Thoracic aorta (tissue), 2 donors: Measurements from ENCODE around the gene CGGBP1. TPM values are rescaled to one million over a fixed set of nuclear protein-coding genes. Genes with fewer than 3 reads are reported as not detected.

Experiments used
- ATAC-seq: fragments of 150-250 bp; one replicate; pipeline ENCODE4 v1.8.0; 2017; ENCODE audit warnings: low read depth; ENCODE audit not compliant: insufficient number of reproducible peaks, low FRiP score
- DNase-seq: peaks from one replicate; pipeline ENCODE4 v3.0.0-alpha.2; 2020; ENCODE audit warnings: low spot score
- H3K27ac ChIP-seq, 2 donors: fragments of 200-600 bp; sonication (generic); 1 replicate in 1 of 2; 2 replicates in 1 of 2; pipeline ENCODE4 v1.5.1; 2016; ENCODE audit warnings: mild to moderate bottlenecking in 2 of 2, moderate library complexity in 2 of 2
- H3K27me3 ChIP-seq: fragments of 200-600 bp; sonication (generic); replicated peaks from 2 replicates; pipeline ENCODE4 v1.6.0; 2016; ENCODE audit warnings: mild to moderate bottlenecking; ENCODE audit not compliant: insufficient read depth
- H3K36me3 ChIP-seq: fragments of 200-600 bp; sonication (generic); one replicate; pipeline ENCODE4 v1.5.1; 2016
- H3K4me1 ChIP-seq, 2 donors: fragments of 200-600 bp; sonication (generic); 1 replicate in 1 of 2; 2 replicates in 1 of 2; pipeline versions ENCODE4 v1.5.1 to v1.6.0; 2016; ENCODE audit warnings: low read depth in 2 of 2, mild to moderate bottlenecking in 1 of 2; ENCODE audit not compliant: control insufficient read depth in 1 of 2
- H3K4me3 ChIP-seq: fragments of 200-600 bp; sonication (generic); 2 replicates; pipeline ENCODE4 v1.5.1; 2016; ENCODE audit warnings: mild to moderate bottlenecking
- H3K9me3 ChIP-seq: fragments of 200-600 bp; sonication (generic); 2 replicates; pipeline ENCODE4 v1.5.1; 2016
- total RNA-seq, 2 donors: library from RNA; depleted of rRNA; stranded (reverse); fragments of >200 nt; gene quantifications; one replicate each; pipeline versions ENCODE4 v1.1.0 to v1.2.3, GENCODE V29; 2016
- TF ChIP-seq, protein P1 (sequence below): fragments of 200-600 bp; sonication (generic); IDR thresholded peaks from one replicate; pipeline ENCODE4 v1.5.1; 2019; ENCODE audit warnings: antibody characterized with exemption

Gene CGGBP1
- total RNA-seq, 2 donors from 2014 or later, result 52.7 to 83.8 TPM

DNA sequence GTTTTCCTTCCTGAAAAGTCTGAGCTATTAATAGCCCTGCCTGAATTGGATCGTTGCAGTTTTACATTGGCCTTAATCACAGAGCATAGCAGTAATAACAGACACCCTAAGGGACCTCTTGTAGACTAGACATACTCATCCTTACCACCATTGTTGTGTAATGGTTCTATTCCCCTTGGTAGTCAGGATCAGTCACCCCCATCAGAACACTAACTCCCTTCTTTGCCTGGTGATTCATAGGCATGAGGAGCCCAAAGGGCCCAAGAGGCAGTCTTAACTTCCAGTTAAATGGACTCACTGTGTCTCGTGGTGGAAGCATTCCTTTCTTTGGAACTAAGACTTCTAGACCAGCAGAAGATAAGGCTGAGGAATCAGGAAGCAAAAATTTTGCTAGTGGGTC is 20.2 kb downstream of the CGGBP1 start:
- no peak overlapping the region for H3K4me3 ChIP-seq
- H3K9me3 ChIP-seq, result no peaks in the 10 kb centered on the region
- DNase-seq, result no peak
- H3K27ac ChIP-seq, result no peak overlapping the region
- TF ChIP-seq, protein P1, sequence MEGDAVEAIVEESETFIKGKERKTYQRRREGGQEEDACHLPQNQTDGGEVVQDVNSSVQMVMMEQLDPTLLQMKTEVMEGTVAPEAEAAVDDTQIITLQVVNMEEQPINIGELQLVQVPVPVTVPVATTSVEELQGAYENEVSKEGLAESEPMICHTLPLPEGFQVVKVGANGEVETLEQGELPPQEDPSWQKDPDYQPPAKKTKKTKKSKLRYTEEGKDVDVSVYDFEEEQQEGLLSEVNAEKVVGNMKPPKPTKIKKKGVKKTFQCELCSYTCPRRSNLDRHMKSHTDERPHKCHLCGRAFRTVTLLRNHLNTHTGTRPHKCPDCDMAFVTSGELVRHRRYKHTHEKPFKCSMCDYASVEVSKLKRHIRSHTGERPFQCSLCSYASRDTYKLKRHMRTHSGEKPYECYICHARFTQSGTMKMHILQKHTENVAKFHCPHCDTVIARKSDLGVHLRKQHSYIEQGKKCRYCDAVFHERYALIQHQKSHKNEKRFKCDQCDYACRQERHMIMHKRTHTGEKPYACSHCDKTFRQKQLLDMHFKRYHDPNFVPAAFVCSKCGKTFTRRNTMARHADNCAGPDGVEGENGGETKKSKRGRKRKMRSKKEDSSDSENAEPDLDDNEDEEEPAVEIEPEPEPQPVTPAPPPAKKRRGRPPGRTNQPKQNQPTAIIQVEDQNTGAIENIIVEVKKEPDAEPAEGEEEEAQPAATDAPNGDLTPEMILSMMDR, result no peak
- no peak for ATAC-seq
- H3K36me3 ChIP-seq, result no peaks in the 10 kb centered on the region
- H3K27me3 ChIP-seq, result no peaks in the 10 kb centered on the region
- H3K4me1 ChIP-seq, result peaks cover 0 to 9% of the 10 kb centered on the region in 2 donors

DNA sequence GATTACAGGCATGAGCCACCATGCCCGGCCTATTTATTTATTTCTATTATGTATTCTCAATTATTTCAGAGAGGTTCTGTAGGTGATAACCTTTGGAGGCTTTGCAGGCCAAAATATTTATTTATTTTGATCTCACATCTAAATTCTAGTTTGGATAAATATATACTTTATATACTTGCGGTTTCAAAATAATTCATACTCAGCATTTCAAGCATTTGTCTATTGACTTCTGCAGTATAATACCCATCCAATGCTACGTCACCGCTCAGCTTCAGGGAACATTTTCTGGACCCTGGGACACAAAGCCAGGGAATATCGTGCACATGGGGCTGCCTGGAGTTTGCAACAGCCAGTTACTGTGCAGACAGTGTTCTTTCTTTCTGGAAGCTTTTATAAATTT is 22.6 kb downstream of the CGGBP1 start:
- no peak for ATAC-seq
- Histone ChIP-seq H3K27ac (no peak overlapping the region), H3K27me3 (no peaks in the 10 kb centered on the region), H3K4me3 (no peak overlapping the region), H3K4me1 (peaks cover 4 to 19% of the 10 kb centered on the region in 2 donors), H3K9me3 (no peaks in the 10 kb centered on the region), H3K36me3 (no peaks in the 10 kb centered on the region)
- TF ChIP-seq, protein P1, result no peak
- DNase-seq, result no peak

DNA sequence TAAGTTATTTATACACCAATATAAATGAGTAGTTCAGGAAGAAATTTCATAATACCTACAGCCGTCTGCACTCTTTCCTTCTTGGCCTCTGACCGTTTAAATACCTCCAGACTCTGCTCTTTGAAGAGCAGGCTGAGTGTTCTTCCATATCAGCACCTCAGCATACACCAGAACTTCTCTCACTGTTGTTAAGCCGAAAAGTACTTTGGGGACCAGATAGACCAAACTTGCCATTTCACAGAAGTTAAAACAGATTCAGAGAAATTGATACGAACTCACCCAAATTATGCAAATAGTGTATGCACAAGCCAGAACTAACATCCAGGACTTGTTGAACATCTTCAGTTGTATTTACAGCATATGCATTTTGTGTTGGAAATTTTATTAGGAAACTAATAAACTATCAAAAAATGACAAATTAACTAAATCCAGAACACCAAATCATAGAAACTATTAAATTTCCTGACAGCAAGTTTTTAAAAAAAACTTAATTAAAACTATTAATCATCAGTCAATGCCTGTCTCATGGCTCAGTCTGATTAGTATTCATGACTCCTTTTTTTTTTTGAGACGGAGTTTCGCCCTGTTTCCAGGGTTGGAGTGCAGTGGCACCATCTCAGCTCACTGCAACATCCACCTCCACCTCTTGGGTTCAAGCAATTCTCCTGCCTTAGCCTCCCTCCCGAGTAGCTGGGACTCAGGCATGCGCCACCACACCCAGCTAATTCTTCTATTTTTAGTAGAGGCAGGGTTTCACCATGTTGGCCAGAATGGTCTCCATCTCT is 24.1 kb downstream of the CGGBP1 start:
- H3K27ac ChIP-seq, result no peak overlapping the region
- ATAC-seq (no peak), DNase-seq (no peak)
- no peak overlapping the region for H3K4me3 ChIP-seq
- peaks cover 9 to 21% of the 10 kb centered on the region in 2 donors for H3K4me1 ChIP-seq
- no peaks in the 10 kb centered on the region for H3K9me3 ChIP-seq
- no peaks in the 10 kb centered on the region for H3K27me3 ChIP-seq
- no peaks in the 10 kb centered on the region for H3K36me3 ChIP-seq
- TF ChIP-seq, protein P1, result no peak

DNA sequence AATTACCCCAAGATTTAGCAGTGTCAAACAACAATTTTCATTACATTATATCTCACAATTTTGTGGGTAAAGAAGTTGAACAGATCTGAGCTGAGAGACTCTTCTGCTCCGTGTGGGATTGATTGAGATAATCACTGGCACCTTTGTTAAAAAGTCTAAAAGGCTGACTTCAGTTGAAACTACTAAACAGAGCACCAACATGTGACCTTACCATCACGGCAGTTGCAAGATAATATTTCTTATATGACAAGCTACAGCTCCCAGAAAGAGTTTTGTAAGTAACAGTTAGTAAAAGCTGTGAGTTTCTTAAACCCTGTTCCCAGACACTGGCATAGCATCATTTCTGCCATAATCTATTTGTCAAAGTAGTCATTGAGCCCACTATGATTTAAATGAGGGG is 25.0 kb downstream of the CGGBP1 start:
- TF ChIP-seq, protein P1, result no peak
- no peaks in the 10 kb centered on the region for H3K36me3 ChIP-seq
- no peaks in the 10 kb centered on the region for H3K27me3 ChIP-seq
- no peak for DNase-seq
- no peak overlapping the region for H3K27ac ChIP-seq
- no peaks in the 10 kb centered on the region for H3K9me3 ChIP-seq
- peaks cover 9 to 21% of the 10 kb centered on the region in 2 donors for H3K4me1 ChIP-seq
- ATAC-seq, result no peak
- H3K4me3 ChIP-seq, result no peak overlapping the region

DNA sequence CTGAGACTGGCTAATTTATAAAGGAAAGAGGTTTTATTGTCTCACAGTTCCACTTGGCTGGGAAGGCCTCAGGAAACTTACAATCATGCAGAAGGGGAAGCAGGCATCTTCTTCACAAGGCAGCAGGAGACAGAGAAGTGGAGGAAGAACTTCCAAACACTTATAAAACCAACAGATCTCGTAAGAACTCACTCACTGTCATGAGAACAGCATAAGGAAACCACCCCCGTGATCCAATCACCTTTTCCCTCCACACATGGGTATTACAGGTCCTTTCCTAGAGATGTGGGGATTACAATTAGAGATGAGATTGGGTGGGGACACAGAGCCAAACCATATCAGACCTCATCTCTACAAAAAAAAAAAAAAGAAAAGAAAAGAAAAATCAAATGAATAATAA is 25.7 kb downstream of the CGGBP1 start:
- no peak for DNase-seq
- Histone ChIP-seq H3K36me3 (no peaks in the 10 kb centered on the region), H3K4me1 (peaks cover 9 to 21% of the 10 kb centered on the region in 2 donors), H3K27me3 (no peaks in the 10 kb centered on the region), H3K9me3 (no peaks in the 10 kb centered on the region), H3K27ac (peak overlapping the region in 1 of 2 donors; percentile 79), H3K4me3 (no peak overlapping the region)
- no peak for ATAC-seq
- TF ChIP-seq, protein P1, result no peak
